ENCODE results near the gene UBE3C. TPM values are rescaled to one million over a fixed set of nuclear protein-coding genes. Genes with fewer than 3 reads are reported as not detected.
"Not testable (repeated sequence)": the region's sequence is repeated elsewhere in the genome, so short reads cannot be mapped to it uniquely, and the experiment has no call there.

The UBE3C gene
- polyA plus RNA-seq, 4 donors, result 39.1 to 44.9 (median 42.9) TPM

GRCh38 chr7:157269341-157270059, 130.8 kb downstream of the UBE3C start:
- DNase-seq (ENCODE audit: low read depth in 4 of 4, low spot score in 3 of 4), result no peak

- no peak for DNase-seq (ENCODE audit: low read depth in 4 of 4, low spot score in 3 of 4)
Observed at GRCh38 chr7:157270060-157270444, 131.3 kb downstream of the UBE3C start.

- DNase-seq (ENCODE audit: low read depth in 4 of 4, low spot score in 3 of 4), result no peak
Observed at GRCh38 chr7:157271315-157271990, 132.7 kb downstream of the UBE3C start.

DNA sequence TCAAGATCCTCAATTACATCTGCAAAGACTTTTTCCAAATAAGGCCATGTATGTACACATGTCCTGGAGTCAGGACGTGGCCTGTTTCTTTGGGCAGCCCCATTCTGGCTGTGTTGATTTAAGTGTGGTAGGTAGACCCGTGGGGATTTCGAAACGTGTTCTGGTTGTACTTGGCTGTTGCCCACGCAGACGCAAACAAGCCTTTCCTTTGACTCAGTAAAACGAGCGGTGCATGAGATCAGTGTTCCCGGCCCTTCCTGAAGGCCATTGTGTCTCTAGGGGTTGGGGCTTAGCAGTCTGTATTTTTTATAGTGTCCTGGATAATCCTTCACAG, 133.2 kb downstream of the UBE3C start:
- no peak for DNase-seq (ENCODE audit: low read depth in 4 of 4, low spot score in 3 of 4)

- no peak for DNase-seq (ENCODE audit: low read depth in 4 of 4, low spot score in 3 of 4)
Observed at GRCh38 chr7:157272351-157273207, 133.9 kb downstream of the UBE3C start.

- peak in 1 of 4 donors; percentile 39 for DNase-seq (ENCODE audit: low read depth in 4 of 4, low spot score in 3 of 4)
Observed at GRCh38 chr7:157273208-157274093, 134.7 kb downstream of the UBE3C start.

- not testable (repeated sequence) for DNase-seq (ENCODE audit: low read depth in 4 of 4, low spot score in 3 of 4)
Observed at GRCh38 chr7:157274094-157274634, 135.4 kb downstream of the UBE3C start.

DNA sequence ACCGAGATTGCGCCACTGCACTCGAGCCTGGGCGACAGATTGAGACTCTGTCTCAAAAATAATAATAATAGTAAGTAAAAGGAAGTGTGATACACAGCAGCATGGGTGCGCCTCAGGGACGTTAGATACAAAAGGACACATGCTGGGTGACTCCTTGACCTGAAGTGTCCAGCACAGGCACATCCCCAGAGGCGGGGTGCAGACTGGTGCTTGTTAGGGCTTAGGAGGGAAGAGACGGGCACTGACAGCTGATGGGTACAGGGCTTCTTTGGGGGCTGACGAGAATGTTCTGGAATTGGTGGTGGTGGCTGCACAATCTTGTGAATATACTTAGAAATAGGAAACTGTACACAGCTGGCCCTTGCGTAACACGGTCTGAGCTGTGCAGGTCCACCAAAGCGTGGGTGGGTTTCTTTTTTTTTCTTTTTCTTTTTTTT, 136.3 kb downstream of the UBE3C start:
- no peak for DNase-seq (ENCODE audit: low read depth in 4 of 4, low spot score in 3 of 4)

- no peak for DNase-seq (ENCODE audit: low read depth in 4 of 4, low spot score in 3 of 4)
Observed at GRCh38 chr7:157276091-157276561, 137.4 kb downstream of the UBE3C start.

DNA sequence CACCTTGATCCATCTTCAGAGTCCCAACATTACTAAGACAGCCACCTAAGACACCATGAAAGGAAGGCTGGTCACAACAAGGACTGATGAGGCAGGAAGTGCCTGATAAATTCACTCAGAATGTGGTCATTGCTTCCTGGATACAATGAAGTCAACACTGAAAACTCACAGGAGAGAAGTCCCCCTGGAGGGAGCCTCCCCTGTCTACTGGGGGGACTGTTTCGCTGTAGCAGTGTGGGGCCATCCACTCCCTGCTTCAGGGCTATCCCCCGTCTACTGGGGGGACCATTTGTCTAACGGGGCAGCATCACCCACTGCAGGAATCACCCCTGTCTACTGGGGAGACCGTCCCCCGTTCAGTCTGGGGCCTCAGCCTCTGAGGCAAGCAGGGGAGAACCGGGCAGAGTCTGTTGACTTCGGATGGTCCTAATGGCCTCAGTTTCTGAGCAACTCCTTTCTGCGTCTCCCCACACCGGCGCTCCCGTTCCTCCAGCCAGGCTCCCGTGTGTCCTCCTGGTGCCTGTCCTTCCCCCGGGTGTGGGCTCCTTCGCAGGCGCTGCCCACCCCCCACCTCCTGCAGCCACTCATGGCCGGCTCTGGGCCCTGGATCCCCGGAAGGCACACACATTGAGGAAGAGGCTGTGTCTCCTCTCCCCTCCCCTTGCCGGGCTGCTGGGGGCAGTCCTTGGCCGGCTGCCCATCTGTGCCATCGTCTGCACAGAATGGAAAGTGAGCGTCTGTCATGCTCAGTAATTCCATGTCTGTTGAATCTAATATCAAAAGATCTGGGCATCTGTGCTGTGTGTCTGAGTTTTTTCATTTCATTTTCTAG, 138.2 kb downstream of the UBE3C start:
- no peak for DNase-seq (ENCODE audit: low read depth in 4 of 4, low spot score in 3 of 4)

DNA sequence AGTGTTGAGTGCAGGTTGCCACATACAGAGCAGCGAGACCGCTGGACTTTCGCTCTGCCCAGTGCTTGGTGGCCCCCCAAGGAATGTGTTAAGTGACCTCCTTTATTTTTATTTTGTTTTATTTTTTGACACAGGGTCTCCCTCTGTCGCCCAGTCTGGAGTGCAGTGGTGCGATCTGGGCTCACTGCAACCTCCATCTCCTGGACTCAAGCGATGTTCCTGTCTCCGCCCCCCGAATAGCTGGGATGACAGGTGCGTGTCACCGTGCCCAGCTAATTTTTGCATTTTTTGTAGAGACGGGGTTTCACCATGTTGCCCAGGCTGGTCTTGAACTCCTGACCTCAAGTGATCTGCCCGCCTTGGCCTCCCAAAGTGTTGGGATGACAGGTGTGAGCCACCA, 138.8 kb downstream of the UBE3C start:
- DNase-seq (ENCODE audit: low read depth in 4 of 4, low spot score in 3 of 4), result not testable (repeated sequence)

GRCh38 chr7:157278167-157278790, 139.6 kb downstream of the UBE3C start:
- no peak for DNase-seq (ENCODE audit: low read depth in 4 of 4, low spot score in 3 of 4)

- no peak for DNase-seq (ENCODE audit: low read depth in 4 of 4, low spot score in 3 of 4)
Observed at GRCh38 chr7:157278791-157279724, 140.3 kb downstream of the UBE3C start.

DNA sequence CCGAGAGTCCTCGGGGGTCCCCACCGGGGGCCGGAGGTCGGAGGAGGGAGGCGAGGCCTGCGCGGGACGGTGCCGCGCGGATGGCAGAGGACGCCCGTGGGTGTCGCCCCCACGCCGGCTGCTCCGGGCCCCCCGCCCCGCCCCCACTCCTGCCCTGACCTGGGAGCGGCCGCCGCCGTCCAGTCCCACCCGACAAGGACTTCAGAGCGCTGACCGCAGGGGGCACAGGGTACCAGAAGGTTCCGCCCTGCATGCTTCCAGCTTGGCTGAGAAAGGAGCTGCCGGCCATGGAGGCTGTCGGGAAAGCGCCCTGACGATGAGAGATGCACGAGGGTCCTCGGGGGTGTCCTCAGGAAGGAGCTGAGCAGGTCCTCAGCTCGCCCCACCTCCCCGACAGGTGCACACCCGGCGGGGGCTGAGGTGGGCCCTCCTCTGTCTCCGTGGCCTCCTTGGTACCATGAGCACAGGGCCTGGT, 141.1 kb downstream of the UBE3C start:
- no peak for DNase-seq (ENCODE audit: low read depth in 4 of 4, low spot score in 3 of 4)

GRCh38 chr7:157280216-157280841, 141.6 kb downstream of the UBE3C start:
- DNase-seq (ENCODE audit: low read depth in 4 of 4, low spot score in 3 of 4), result no peak

DNA sequence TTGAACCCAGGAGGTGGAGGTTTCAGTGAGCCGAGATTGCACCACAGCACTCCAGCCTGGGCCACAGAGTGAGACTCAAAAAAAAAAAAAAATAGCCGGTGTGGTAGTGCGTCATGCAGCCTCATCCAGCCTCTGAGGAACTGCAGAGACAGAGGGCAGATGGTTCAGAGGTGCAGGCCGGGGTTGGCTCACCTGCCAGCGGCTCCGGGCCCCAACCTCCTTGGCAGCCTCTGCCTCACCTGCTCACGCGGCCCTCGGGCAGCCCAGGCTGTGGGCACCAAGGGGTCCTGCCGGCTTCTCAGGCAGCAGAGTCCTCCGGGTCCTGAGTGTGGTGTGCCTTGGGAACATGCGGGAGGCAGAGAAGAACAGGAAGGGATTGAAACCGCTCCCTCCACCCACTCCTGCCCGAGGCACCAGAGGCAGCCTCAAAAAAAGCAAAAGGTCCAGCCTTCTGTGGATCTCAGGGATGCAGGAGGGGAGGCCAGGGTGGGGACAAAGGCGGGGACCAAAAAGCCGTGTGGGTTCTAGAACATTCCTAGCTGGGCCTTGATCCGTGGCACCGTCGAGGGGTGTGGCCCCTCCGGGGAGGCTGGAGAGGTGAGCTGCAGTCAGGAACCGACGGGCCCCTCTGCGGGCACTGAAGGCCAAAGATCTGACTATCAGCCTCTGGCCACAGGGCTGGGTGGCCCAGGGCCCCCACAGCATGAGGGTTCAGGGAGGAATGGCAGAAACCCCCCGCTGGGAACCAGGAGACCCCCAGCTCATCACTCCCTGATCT, 142.7 kb downstream of the UBE3C start:
- no peak for DNase-seq (ENCODE audit: low read depth in 4 of 4, low spot score in 3 of 4)

Data from right renal pelvis (tissue), 4 donors.